WTC11 (cell line): ENCODE data around the gene SCYL1. TPM values are rescaled to one million over a fixed set of nuclear protein-coding genes. Genes with fewer than 3 reads are reported as not detected.

ENCODE experiments used
- ATAC-seq: fragments of 200-7000 bp; cut with Tn5 transposase; 2 replicates; pipeline ENCODE4 v1.10.0; 2021; ENCODE audit warnings: mild to moderate bottlenecking, moderate library complexity
- CTCF ChIA-PET: fragments of 300-600 bp; sonication (Branson Sonifier 250); formaldehyde crosslinking; loops from one replicate; lab custom pipeline; 2021; ENCODE audit warnings: antibody characterized with exemption; lab: Charles Lee
- POLR2A ChIA-PET: fragments of 350-600 bp; sonication (Branson Sonifier 250); formaldehyde crosslinking; loops from one replicate; lab custom pipeline; 2021; ENCODE audit warnings: antibody characterized with exemption; lab: Charles Lee
- DNase-seq: peaks from one replicate; pipeline ENCODE4 v3.0.0; 2021; ENCODE audit warnings: low spot score
- H3K27ac Mint-ChIP-seq: 2 replicates; pipeline ENCODE4 v1.8.0; 2021; ENCODE audit warnings: mixed read lengths
- H3K27me3 Mint-ChIP-seq: 2 replicates; pipeline ENCODE4 v1.8.0; 2021; ENCODE audit warnings: low read depth, mild to moderate bottlenecking, moderate library complexity, mixed read lengths
- H3K36me3 Mint-ChIP-seq: 2 replicates; pipeline ENCODE4 v1.8.0; 2021; ENCODE audit warnings: mixed read lengths
- H3K4me1 Mint-ChIP-seq: 2 replicates; pipeline ENCODE4 v1.8.0; 2022; ENCODE audit warnings: mixed read lengths
- H3K4me3 Mint-ChIP-seq: 2 replicates; pipeline ENCODE4 v1.8.0; 2021; ENCODE audit warnings: mild to moderate bottlenecking, moderate library complexity, mixed read lengths
- H3K9me3 Mint-ChIP-seq: 2 replicates; pipeline ENCODE4 v1.8.0; 2021; ENCODE audit warnings: mixed read lengths
- CREM ChIP-seq: sonication (generic); formaldehyde crosslinking; IDR thresholded peaks from 2 replicates; pipeline ENCODE4 v1.8.1; 2022; ENCODE audit warnings: mild to moderate bottlenecking, missing genetic modification reagents, moderate library complexity
- FOXP1 ChIP-seq: sonication (generic); formaldehyde crosslinking; IDR thresholded peaks from 2 replicates; pipeline ENCODE4 v1.8.0; 2022; ENCODE audit warnings: missing genetic modification reagents, mild to moderate bottlenecking, moderate library complexity, borderline replicate concordance
- GRHL2 ChIP-seq: fragments of 250-450 bp; sonication (Bioruptor Pico); IDR thresholded peaks from 2 replicates; pipeline ENCODE4 v1.8.0; 2022; ENCODE audit warnings: mild to moderate bottlenecking, moderate library complexity; ENCODE audit not compliant: insufficient replicate concordance, severe bottlenecking
- MXD4 ChIP-seq: fragments of 250-450 bp; sonication (Bioruptor Pico); IDR thresholded peaks from 2 replicates; pipeline ENCODE4 v1.8.0; 2021; ENCODE audit warnings: mild to moderate bottlenecking, moderate library complexity, borderline replicate concordance
- NFATC4 ChIP-seq: fragments of 250-450 bp; sonication (Bioruptor Pico); IDR thresholded peaks from 2 replicates; pipeline ENCODE4 v1.9.0; 2021; ENCODE audit warnings: mild to moderate bottlenecking
- RORB ChIP-seq: fragments of 250-450 bp; sonication (Bioruptor Pico); IDR thresholded peaks from 2 replicates; pipeline ENCODE4 v1.9.0; 2021; ENCODE audit warnings: mild to moderate bottlenecking
- ZNF263 ChIP-seq: sonication (generic); formaldehyde crosslinking; IDR thresholded peaks from 2 replicates; pipeline ENCODE4 v1.8.1; 2022; ENCODE audit warnings: low read depth, mild to moderate bottlenecking, moderate library complexity, missing genetic modification reagents
- total RNA-seq: library from RNA; stranded (reverse); gene quantifications from 3 replicates; pipeline ENCODE4 v1.2.3, GENCODE V29; 2021
- TF ChIP-seq, protein P1 (sequence below): fragments of 250-450 bp; sonication (Bioruptor Pico); IDR thresholded peaks from 2 replicates; pipeline ENCODE4 v1.8.0; 2021; ENCODE audit warnings: mild to moderate bottlenecking
- TF ChIP-seq, protein P2 (sequence below): sonication (generic); formaldehyde crosslinking; conservative IDR thresholded peaks from 2 replicates; pipeline ENCODE4 v1.8.1; 2023; ENCODE audit warnings: mild to moderate bottlenecking, low read depth, missing genetic modification reagents, moderate library complexity
- TF ChIP-seq, protein P3 (sequence below): fragments of 250-450 bp; sonication (Bioruptor Pico); conservative IDR thresholded peaks from 2 replicates; pipeline ENCODE4 v1.9.0; 2021; ENCODE audit warnings: mild to moderate bottlenecking
- TF ChIP-seq, protein P4 (sequence below): fragments of 250-450 bp; sonication (Bioruptor Pico); IDR thresholded peaks from 2 replicates; pipeline ENCODE4 v2.1.2; 2022; ENCODE audit warnings: mild to moderate bottlenecking, moderate library complexity
- TF ChIP-seq, protein P5 (sequence below): sonication (generic); formaldehyde crosslinking; IDR thresholded peaks from 2 replicates; pipeline ENCODE4 v1.8.1; 2023; ENCODE audit warnings: mild to moderate bottlenecking, moderate library complexity, missing genetic modification reagents

SCYL1 gene
- total RNA-seq, 1 experiment from 2014 or later, result 76.8 TPM

DNA sequence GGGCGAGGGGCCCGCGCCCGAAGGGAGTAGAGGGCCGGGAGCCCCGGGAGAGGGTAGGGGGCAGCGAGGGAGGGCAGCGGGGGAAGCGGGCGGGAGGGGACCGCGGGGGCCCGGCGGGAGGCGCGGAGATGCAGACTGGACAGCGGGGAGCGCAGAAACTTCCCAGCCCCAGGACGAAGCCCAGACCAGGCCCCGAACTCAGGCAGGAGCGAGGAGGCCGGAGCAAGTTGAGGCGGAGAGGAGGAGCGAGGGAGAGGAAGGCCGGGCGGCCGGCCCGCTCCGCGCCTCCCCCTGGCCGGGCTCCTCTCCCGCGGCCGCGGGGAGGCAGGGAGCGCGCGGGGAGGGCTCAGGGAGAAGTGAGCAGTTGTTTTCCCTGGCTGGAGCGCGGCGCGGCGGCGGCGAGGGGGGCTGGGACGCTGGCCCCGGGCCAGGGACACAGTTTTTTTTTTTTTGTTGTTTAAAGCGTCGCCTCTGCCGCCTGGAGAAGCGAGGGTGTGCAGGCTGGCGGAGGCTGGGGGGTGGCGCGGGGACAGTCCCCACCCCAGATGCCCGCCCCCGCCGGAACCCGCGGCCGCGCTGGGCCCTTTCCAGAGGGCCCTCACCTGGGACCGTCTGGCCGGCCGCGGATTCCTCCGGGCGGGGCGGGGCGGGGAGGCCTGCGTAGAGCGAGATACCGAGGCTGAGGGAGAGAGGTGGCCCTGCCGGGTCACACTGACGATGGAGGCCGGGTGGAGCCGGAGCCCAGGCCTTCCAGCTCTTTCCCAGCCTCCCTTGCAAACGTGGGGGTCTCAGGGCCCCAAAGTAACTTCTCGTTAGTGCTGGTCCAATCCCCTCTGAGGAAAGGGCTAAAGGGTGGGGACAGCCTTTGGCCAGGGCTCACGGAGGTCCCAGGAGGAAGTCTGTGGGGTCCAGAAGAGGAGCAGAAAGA lies 33.4 kb downstream of the SCYL1 start, which contains the start of gene LTBP3:
TSS of gene LTBP3 (minus strand) at position 358 of the 928 bp plus-strand sequence. CDS start 400 bp downstream, outside the sequence.
- ChIA-PET POLR2A (interaction anchor here (0.9 kb wide), 1 partner anchor 59 kb away, joined by 4 read pairs; the partner anchor contains the start of gene MALAT1), CTCF (interaction anchor here (0.6 to 9.1 kb wide), 7 partner anchors 12 to 457 kb away, joined by 3 to 110 read pairs (median 22); partner anchors contain the start of genes FAM89B, KCNK7 and ZNRD2)
- Mint-ChIP-seq H3K4me1 (peaks cover 50% of the 10 kb centered on the region), H3K36me3 (no peaks in the 10 kb centered on the region), H3K27ac (peak within 1 kb of the TSS; percentile 33; the same call in 1 of the 2 replicates), H3K4me3 (peak within 1 kb of the TSS; percentile 69), H3K27me3 (peaks cover 62% of the 10 kb centered on the region), H3K9me3 (no peaks in the 10 kb centered on the region)
- ATAC-seq (peak; percentile 32), DNase-seq (peak; percentile 60)
- TF ChIP-seq GRHL2 (CRISPR knock-in tag) (no peak), RORB (CRISPR knock-in tag) (no peak), ZNF263 (CRISPR knock-in tag) (0 out of 2 replicates have a peak, but pooled peaks have one; percentile 23), CREM (CRISPR knock-in tag) (no peak), MXD4 (CRISPR knock-in tag) (no peak), FOXP1 (CRISPR knock-in tag) (no peak), NFATC4 (no peak)
- TF ChIP-seq, protein P1, sequence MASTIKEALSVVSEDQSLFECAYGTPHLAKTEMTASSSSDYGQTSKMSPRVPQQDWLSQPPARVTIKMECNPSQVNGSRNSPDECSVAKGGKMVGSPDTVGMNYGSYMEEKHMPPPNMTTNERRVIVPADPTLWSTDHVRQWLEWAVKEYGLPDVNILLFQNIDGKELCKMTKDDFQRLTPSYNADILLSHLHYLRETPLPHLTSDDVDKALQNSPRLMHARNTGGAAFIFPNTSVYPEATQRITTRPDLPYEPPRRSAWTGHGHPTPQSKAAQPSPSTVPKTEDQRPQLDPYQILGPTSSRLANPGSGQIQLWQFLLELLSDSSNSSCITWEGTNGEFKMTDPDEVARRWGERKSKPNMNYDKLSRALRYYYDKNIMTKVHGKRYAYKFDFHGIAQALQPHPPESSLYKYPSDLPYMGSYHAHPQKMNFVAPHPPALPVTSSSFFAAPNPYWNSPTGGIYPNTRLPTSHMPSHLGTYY (CRISPR knock-in tag), result no peak
- TF ChIP-seq, protein P2, sequence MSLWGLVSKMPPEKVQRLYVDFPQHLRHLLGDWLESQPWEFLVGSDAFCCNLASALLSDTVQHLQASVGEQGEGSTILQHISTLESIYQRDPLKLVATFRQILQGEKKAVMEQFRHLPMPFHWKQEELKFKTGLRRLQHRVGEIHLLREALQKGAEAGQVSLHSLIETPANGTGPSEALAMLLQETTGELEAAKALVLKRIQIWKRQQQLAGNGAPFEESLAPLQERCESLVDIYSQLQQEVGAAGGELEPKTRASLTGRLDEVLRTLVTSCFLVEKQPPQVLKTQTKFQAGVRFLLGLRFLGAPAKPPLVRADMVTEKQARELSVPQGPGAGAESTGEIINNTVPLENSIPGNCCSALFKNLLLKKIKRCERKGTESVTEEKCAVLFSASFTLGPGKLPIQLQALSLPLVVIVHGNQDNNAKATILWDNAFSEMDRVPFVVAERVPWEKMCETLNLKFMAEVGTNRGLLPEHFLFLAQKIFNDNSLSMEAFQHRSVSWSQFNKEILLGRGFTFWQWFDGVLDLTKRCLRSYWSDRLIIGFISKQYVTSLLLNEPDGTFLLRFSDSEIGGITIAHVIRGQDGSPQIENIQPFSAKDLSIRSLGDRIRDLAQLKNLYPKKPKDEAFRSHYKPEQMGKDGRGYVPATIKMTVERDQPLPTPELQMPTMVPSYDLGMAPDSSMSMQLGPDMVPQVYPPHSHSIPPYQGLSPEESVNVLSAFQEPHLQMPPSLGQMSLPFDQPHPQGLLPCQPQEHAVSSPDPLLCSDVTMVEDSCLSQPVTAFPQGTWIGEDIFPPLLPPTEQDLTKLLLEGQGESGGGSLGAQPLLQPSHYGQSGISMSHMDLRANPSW, result no peak
- TF ChIP-seq, protein P3, sequence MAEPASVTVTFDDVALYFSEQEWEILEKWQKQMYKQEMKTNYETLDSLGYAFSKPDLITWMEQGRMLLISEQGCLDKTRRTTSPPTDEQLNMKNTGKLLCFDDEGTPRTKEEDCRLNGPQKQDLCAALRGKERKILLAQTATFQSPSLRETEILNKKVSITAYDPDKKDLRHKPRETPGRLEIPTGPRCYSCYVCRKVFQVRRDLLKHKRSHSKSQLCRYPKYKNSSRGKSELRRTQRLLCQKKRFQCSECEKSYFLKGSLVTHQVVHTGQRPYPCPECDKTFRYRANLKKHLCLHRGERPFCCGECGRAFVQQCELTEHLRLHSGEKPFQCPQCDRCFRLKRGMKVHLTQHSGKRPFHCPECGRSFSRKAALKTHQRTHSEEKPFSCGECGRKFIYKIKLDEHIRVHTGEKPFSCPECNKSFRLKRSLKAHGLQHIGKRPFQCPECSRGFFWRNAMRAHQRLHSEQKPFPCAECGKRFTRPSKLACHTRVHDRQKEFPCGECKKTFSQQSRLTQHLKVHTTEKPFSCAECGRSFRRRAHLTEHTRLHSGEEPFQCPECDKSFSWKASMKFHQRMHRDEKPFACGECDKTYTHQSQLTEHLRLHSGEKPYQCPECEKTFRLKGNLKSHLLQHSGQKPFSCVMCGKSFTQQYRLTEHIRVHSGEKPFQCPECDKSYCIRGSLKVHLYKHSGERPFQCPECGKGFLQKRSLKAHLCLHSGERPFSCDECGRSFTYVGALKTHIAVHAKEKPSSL (CRISPR knock-in tag), result no peak
- TF ChIP-seq, protein P4, sequence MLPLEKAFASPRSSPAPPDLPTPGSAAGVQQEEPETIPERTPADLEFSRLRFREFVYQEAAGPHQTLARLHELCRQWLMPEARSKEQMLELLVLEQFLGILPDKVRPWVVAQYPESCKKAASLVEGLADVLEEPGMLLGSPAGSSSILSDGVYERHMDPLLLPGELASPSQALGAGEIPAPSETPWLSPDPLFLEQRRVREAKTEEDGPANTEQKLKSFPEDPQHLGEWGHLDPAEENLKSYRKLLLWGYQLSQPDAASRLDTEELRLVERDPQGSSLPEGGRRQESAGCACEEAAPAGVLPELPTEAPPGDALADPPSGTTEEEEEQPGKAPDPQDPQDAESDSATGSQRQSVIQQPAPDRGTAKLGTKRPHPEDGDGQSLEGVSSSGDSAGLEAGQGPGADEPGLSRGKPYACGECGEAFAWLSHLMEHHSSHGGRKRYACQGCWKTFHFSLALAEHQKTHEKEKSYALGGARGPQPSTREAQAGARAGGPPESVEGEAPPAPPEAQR, result no peak
- TF ChIP-seq, protein P5, sequence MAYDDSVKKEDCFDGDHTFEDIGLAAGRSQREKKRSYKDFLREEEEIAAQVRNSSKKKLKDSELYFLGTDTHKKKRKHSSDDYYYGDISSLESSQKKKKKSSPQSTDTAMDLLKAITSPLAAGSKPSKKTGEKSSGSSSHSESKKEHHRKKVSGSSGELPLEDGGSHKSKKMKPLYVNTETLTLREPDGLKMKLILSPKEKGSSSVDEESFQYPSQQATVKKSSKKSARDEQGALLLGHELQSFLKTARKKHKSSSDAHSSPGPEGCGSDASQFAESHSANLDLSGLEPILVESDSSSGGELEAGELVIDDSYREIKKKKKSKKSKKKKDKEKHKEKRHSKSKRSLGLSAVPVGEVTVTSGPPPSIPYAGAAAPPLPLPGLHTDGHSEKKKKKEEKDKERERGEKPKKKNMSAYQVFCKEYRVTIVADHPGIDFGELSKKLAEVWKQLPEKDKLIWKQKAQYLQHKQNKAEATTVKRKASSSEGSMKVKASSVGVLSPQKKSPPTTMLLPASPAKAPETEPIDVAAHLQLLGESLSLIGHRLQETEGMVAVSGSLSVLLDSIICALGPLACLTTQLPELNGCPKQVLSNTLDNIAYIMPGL (CRISPR knock-in tag), result peak; percentile 69; the same call in 1 of the 2 replicates
